22Rv1 (cell line): ENCODE measurements around the gene TBCK.

Experiments
- CTCF ChIP-seq: fragments of 450-650 bp; IDR thresholded peaks from 2 replicates; pipeline ENCODE4 v1.5.1; 2017; ENCODE audit warnings: mild to moderate bottlenecking
- ZFX ChIP-seq: fragments of 450-650 bp; IDR thresholded peaks from 2 replicates; pipeline ENCODE4 v1.6.1; 2017; ENCODE audit warnings: antibody characterized with exemption, borderline replicate concordance

GRCh38 chr4:106304632-106305031 lies 11.4 kb downstream of the TBCK start:
- TF ChIP-seq CTCF (no peak), ZFX (no peak)
